Effector memory CD4-positive, alpha-beta T cell (primary cell): Measurements from ENCODE around the gene POLR2H.

Source experiments
- DNase-seq, 3 donors: peaks; one replicate each; pipeline ENCODE4 v3.0.0-alpha.2; 2020
- H3K27ac ChIP-seq: 2 replicates; pipeline ENCODE4 v1.7.0; 2013; ENCODE audit warnings: mild to moderate bottlenecking, low read length, moderate library complexity; ENCODE audit not compliant: insufficient read depth, poor library complexity, severe bottlenecking
- H3K27me3 ChIP-seq: replicated peaks from 2 replicates; pipeline ENCODE4 v1.7.0; 2013; ENCODE audit warnings: mild to moderate bottlenecking, low read length; ENCODE audit not compliant: insufficient read depth, control insufficient read depth, poor library complexity, severe bottlenecking
- H3K36me3 ChIP-seq: 2 replicates; pipeline ENCODE4 v1.7.0; 2013; ENCODE audit warnings: mild to moderate bottlenecking, low read length, moderate library complexity; ENCODE audit not compliant: control insufficient read depth, insufficient read depth
- H3K4me1 ChIP-seq: 2 replicates; pipeline ENCODE4 v1.7.0; 2013; ENCODE audit warnings: low read length, mild to moderate bottlenecking; ENCODE audit not compliant: control insufficient read depth, insufficient read depth, poor library complexity, severe bottlenecking
- H3K4me3 ChIP-seq: 2 replicates; pipeline ENCODE4 v1.7.0; 2013; ENCODE audit warnings: low read length, low read depth, mild to moderate bottlenecking; ENCODE audit not compliant: insufficient read depth, poor library complexity, severe bottlenecking
- H3K9me3 ChIP-seq: 2 replicates; pipeline ENCODE4 v1.7.0; 2013; ENCODE audit warnings: mild to moderate bottlenecking, low read length, moderate library complexity; ENCODE audit not compliant: control insufficient read depth

POLR2H gene

GRCh38 chr3:184380185-184380626 lies 18.7 kb downstream of the POLR2H start:
- H3K4me1 ChIP-seq = peaks cover 14% of the 10 kb centered on the region
- no peak overlapping the region for H3K27ac ChIP-seq
- H3K4me3 ChIP-seq = peak overlapping the region; percentile 53
- H3K36me3 ChIP-seq = no peaks in the 10 kb centered on the region
- peaks cover 27% of the 10 kb centered on the region for H3K27me3 ChIP-seq
- DNase-seq = no peak
- no peaks in the 10 kb centered on the region for H3K9me3 ChIP-seq

- no peak for DNase-seq
- Histone ChIP-seq H3K27ac (no peak overlapping the region), H3K27me3 (peaks cover 27% of the 10 kb centered on the region), H3K36me3 (no peaks in the 10 kb centered on the region), H3K4me3 (peak overlapping the region; percentile 53), H3K9me3 (no peaks in the 10 kb centered on the region), H3K4me1 (peaks cover 14% of the 10 kb centered on the region)
Observed at GRCh38 chr3:184380627-184381260, 19.2 kb downstream of the POLR2H start.

- peaks cover 14% of the 10 kb centered on the region for H3K4me1 ChIP-seq
- no peak for DNase-seq
- H3K27ac ChIP-seq = no peak overlapping the region
- H3K27me3 ChIP-seq = peaks cover 27% of the 10 kb centered on the region
- no peaks in the 10 kb centered on the region for H3K36me3 ChIP-seq
- H3K4me3 ChIP-seq = peak overlapping the region; percentile 53
- H3K9me3 ChIP-seq = no peaks in the 10 kb centered on the region
Observed at GRCh38 chr3:184381261-184382224, 20.0 kb downstream of the POLR2H start.

- Histone ChIP-seq H3K27me3 (peaks cover 27% of the 10 kb centered on the region), H3K4me3 (no peak overlapping the region), H3K36me3 (no peaks in the 10 kb centered on the region), H3K9me3 (no peaks in the 10 kb centered on the region), H3K27ac (no peak overlapping the region), H3K4me1 (peaks cover 14% of the 10 kb centered on the region)
- DNase-seq = no peak
Observed at GRCh38 chr3:184382326-184383032, 21.0 kb downstream of the POLR2H start.

- peaks cover 23% of the 10 kb centered on the region for H3K27me3 ChIP-seq
- no peaks in the 10 kb centered on the region for H3K36me3 ChIP-seq
- no peaks in the 10 kb centered on the region for H3K9me3 ChIP-seq
- peaks cover 14% of the 10 kb centered on the region for H3K4me1 ChIP-seq
- no peak for DNase-seq
- H3K4me3 ChIP-seq = no peak overlapping the region
- H3K27ac ChIP-seq = no peak overlapping the region
Observed at GRCh38 chr3:184383033-184383740, 21.7 kb downstream of the POLR2H start.

- no peaks in the 10 kb centered on the region for H3K9me3 ChIP-seq
- H3K4me1 ChIP-seq = peaks cover 14% of the 10 kb centered on the region
- peaks cover 23% of the 10 kb centered on the region for H3K27me3 ChIP-seq
- DNase-seq = no peak
- no peaks in the 10 kb centered on the region for H3K36me3 ChIP-seq
- no peak overlapping the region for H3K27ac ChIP-seq
- no peak overlapping the region for H3K4me3 ChIP-seq
Observed at GRCh38 chr3:184384342-184384741, 22.8 kb downstream of the POLR2H start.

- H3K27me3 ChIP-seq = peaks cover 23% of the 10 kb centered on the region
- no peaks in the 10 kb centered on the region for H3K36me3 ChIP-seq
- H3K27ac ChIP-seq = no peak overlapping the region
- H3K4me1 ChIP-seq = peaks cover 14% of the 10 kb centered on the region
- DNase-seq = no peak
- H3K9me3 ChIP-seq = no peaks in the 10 kb centered on the region
- no peak overlapping the region for H3K4me3 ChIP-seq
Observed at GRCh38 chr3:184384856-184385422, 23.4 kb downstream of the POLR2H start.

GRCh38 chr3:184386047-184386806 lies 24.7 kb downstream of the POLR2H start:
- peaks cover 15% of the 10 kb centered on the region for H3K27me3 ChIP-seq
- H3K36me3 ChIP-seq = no peaks in the 10 kb centered on the region
- DNase-seq = no peak

More at GRCh38 chr3:184386047-184386806, 24.7 kb downstream of the POLR2H start:
- Histone ChIP-seq H3K4me1 (peaks cover 6% of the 10 kb centered on the region), H3K27ac (no peak overlapping the region), H3K4me3 (no peak overlapping the region), H3K9me3 (no peaks in the 10 kb centered on the region)
